Measurements from ENCODE around the gene AOPEP. TPM values are rescaled to one million over a fixed set of nuclear protein-coding genes. Genes with fewer than 3 reads are reported as not detected.

AOPEP gene
- polyA plus RNA-seq, 2 of the 4 experiments (the other 2 are of a cell fraction), result 226 to 266 TPM

GRCh38 chr9:95093586-95093985 lies 367.1 kb downstream of the AOPEP start:
- DNase-seq (ENCODE audit: low read depth in 1 of 2, low spot score in 1 of 2), result no peak
- no peak overlapping the region for H3K4me2 ChIP-seq
- no peak overlapping the region for H3K4me3 ChIP-seq
- no peak for FAIRE-seq
- CTCF ChIA-PET, result interaction anchor here (0.8 to 3.0 kb wide), 7 partner anchors 15 to 412 kb away, joined by 3 to 11 read pairs (median 3); no protein-coding TSS in a partner anchor
- H3K9me3 ChIP-seq, result no peaks in the 10 kb centered on the region
- peak overlapping the region in 1 of 2 experiments; percentile 78; a peak in 2 of 6 replicates for H3K27ac ChIP-seq
- POLR2A ChIA-PET, result interaction anchor here (1.1 kb wide), 1 partner anchor 80 kb away, joined by 3 read pairs; no protein-coding TSS in a partner anchor
- WGBS (ENCODE audit: missing lambda C conversion rate), result 90% methylated on average over 16 of the region's 16 CpGs
- peaks cover 61% of the 10 kb centered on the region for H3K4me1 ChIP-seq
- no peak for TF ChIP-seq FOSL2 (IDR thresholded peaks at IDR 0.05)
- no peak for TF ChIP-seq FOSL2 (CRISPR knock-in tag; IDR thresholded peaks at IDR 0.05)
- no peak for TF ChIP-seq EP300 (IDR thresholded peaks at IDR 0.05)
- no peak for ATAC-seq

- TF ChIP-seq USF2 (IDR thresholded peaks at IDR 0.05) (no peak), SREBF2 (IDR thresholded peaks at IDR 0.05) (no peak), TFCP2L1 (CRISPR knock-in tag; IDR thresholded peaks at IDR 0.05) (no peak), HMGXB4 (CRISPR knock-in tag; IDR thresholded peaks at IDR 0.05; ENCODE audit: borderline replicate concordance) (no peak), MAX (IDR thresholded peaks at IDR 0.05) (no peak), BCL3 (IDR thresholded peaks at IDR 0.05) (no peak), EP300 (IDR thresholded peaks at IDR 0.05) (no peak), FOSB (CRISPR knock-in tag; IDR thresholded peaks at IDR 0.05) (no peak), EHF (CRISPR knock-in tag; IDR thresholded peaks at IDR 0.05) (no peak), ATOH8 (CRISPR knock-in tag; IDR thresholded peaks at IDR 0.05; ENCODE audit: low read depth) (no peak), RCOR1 (IDR thresholded peaks at IDR 0.05; ENCODE audit: low read depth, low read length) (no peak), RFX5 (IDR thresholded peaks at IDR 0.05) (no peak), HOXA7 (CRISPR knock-in tag; IDR thresholded peaks at IDR 0.05) (no peak)
- POLR2A ChIA-PET, result no interaction called here
- no peak for DNase-seq (ENCODE audit: low read depth in 1 of 2, low spot score in 1 of 2)
- Histone ChIP-seq H3K27ac (peak overlapping the region in 1 of 2 experiments; percentile 78; a peak in 1 of 6 replicates), H3K4me3 (no peak overlapping the region), H3K4me2 (no peak overlapping the region), H3K9me3 (no peaks in the 10 kb centered on the region), H3K4me1 (peaks cover 61% of the 10 kb centered on the region)
- 95% methylated on average over 10 of the region's 10 CpGs for WGBS (ENCODE audit: missing lambda C conversion rate)
- CTCF ChIA-PET, result interaction anchor here (0.6 to 3.0 kb wide), 9 partner anchors 9 to 413 kb away, joined by 3 to 9 read pairs (median 3); no protein-coding TSS in a partner anchor
- no peak for ATAC-seq
- no peak for FAIRE-seq
These were observed 367.5 kb downstream of the AOPEP start for GRCh38 chr9:95094002-95094401.

- Histone ChIP-seq H3K27ac (peak overlapping the region in 1 of 2 experiments; percentile 18; a peak in 1 of 6 replicates), H3K4me2 (no peak overlapping the region), H3K9me3 (no peaks in the 10 kb centered on the region), H3K4me3 (no peak overlapping the region), H3K4me1 (peaks cover 61% of the 10 kb centered on the region)
- FAIRE-seq (no peak), DNase-seq (ENCODE audit: low read depth in 1 of 2, low spot score in 1 of 2) (no peak), ATAC-seq (no peak)
- ChIA-PET CTCF (interaction anchor here (0.6 to 3.0 kb wide), 9 partner anchors 8 to 494 kb away, joined by 3 to 9 read pairs (median 3); no protein-coding TSS in a partner anchor), POLR2A (interaction anchor here (0.8 kb wide), 1 partner anchor 29 kb away, joined by 9 read pairs; no protein-coding TSS in a partner anchor)
- WGBS (ENCODE audit: missing lambda C conversion rate), result 85% methylated on average over 18 of the region's 22 CpGs
- TF ChIP-seq HEYL (CRISPR knock-in tag; IDR thresholded peaks at IDR 0.05) (no peak), CTCF (IDR thresholded peaks at IDR 0.05) (no peak), FOXS1 (CRISPR knock-in tag; IDR thresholded peaks at IDR 0.05) (no peak), EHMT2 (IDR thresholded peaks at IDR 0.05; ENCODE audit: low read depth) (no peak), NR3C1 (IDR thresholded peaks at IDR 0.05) (no peak), PBX3 (IDR thresholded peaks at IDR 0.05) (no peak), ZC3H11A (IDR thresholded peaks at IDR 0.05) (no peak), RCOR1 (IDR thresholded peaks at IDR 0.05; ENCODE audit: low read depth, low read length) (no peak), POLR2A (IDR thresholded peaks at IDR 0.05; ENCODE audit: low read length) (no peak)
These were observed 369.3 kb downstream of the AOPEP start for GRCh38 chr9:95095641-95096355.
